Measurements from ENCODE around the gene LPP. TPM values are rescaled to one million over a fixed set of nuclear protein-coding genes. Genes with fewer than 3 reads are reported as not detected.

The LPP gene
- total RNA-seq, 6 experiments from 2014 or later, result 41.5 to 90.5 (median 69.5) TPM

DNA sequence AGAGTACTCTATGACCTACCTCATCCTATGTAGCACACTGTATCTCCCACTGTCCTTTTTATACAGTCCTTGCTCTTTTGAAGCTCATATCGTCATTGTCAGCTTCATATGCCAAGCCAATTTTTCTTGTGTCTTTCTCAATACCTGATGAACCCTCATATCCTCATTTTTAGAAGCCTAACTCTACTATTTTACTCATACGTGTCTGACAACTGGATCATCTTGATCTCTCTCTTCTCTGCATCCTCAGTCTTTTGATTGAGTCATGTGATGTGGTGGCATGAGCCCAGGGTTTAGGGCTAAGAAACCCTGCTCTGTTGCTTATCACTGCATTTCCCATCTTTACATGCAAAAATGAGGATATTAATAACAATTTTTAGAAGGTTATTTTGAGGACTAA is 352.0 kb downstream of the LPP start:
- no peak for TF ChIP-seq CTCF (IDR thresholded peaks at IDR 0.05)
- no peak for TF ChIP-seq POLR2A (IDR thresholded peaks at IDR 0.05)
- ATAC-seq, result no peak
- 60% methylated on average over 2 of the region's 2 CpGs for WGBS (ENCODE audit: insufficient coverage, low coverage, low lambda C conversion rate, missing lambda C conversion rate)
- no peak for DNase-seq
- Histone ChIP-seq H3K4me3 (no peak overlapping the region), H3K36me3 (peaks cover 0 to 6% (median 0%) of the 10 kb centered on the region in 4 donors), H3K27ac (no peak overlapping the region), H3K4me1 (peaks cover 0 to 4% (median 0%) of the 10 kb centered on the region in 4 donors), H3K9me3 (peaks cover 0 to 9% (median 0%) of the 10 kb centered on the region in 4 donors), H3K27me3 (no peaks in the 10 kb centered on the region)
- intact Hi-C loops (cut with DNase I), result no loop called here

DNA sequence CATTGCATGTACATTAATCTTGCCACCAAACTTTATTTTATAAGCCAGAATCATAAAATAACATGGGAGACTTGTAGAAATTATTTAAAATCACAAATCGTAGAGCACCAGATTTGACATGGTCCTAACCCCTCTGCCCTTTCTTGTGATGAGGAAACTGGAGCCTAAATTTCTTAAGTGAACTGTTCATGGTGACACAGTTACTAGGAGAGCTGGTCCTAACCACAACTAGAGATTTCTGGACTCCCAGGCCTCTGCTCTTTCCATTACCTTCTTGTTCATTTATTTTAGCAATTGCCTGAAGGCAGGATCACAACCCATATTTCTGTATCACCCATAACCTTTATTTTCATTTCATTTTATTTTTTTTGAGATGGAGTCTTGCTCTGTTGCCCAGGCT is 352.5 kb downstream of the LPP start:
- WGBS (ENCODE audit: insufficient coverage, low coverage, low lambda C conversion rate, missing lambda C conversion rate), result 73% methylated on average over 1 of the region's 1 CpG
- H3K9me3 ChIP-seq, result peaks cover 0 to 9% (median 0%) of the 10 kb centered on the region in 4 donors
- H3K4me1 ChIP-seq, result peaks cover 0 to 4% (median 0%) of the 10 kb centered on the region in 4 donors
- H3K4me3 ChIP-seq, result no peak overlapping the region
- H3K27ac ChIP-seq, result no peak overlapping the region
- H3K36me3 ChIP-seq, result peaks cover 0 to 6% (median 0%) of the 10 kb centered on the region in 4 donors
- TF ChIP-seq CTCF (IDR thresholded peaks at IDR 0.05), result no peak
- no peak for TF ChIP-seq POLR2A (IDR thresholded peaks at IDR 0.05)
- intact Hi-C loops (cut with DNase I), result no loop called here
- no peaks in the 10 kb centered on the region for H3K27me3 ChIP-seq
- ATAC-seq (no peak), DNase-seq (no peak)

DNA sequence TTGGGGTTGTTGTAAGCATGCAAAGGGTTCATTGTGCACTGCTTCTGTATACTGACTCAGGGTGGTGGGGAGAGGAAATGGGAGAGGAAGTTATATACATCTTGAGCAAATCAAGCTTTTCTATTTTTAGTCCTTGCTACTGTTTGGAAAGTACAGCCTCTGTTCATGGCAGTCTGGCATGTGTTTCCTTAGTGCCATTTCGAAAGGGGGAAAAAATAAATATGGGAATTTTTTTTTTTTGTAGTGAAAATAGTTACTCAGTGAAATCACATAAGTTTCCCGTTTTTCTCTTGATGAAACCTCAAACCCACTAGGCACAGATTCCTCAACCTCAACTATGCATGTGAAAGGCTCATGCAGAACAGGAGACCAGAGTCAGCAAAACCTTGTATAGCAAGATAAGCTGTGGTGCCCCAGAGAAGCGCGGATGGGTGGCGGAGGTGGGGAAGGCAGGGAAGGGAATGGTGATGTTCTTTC is 353.3 kb downstream of the LPP start:
- no peak overlapping the region for H3K27ac ChIP-seq
- H3K4me3 ChIP-seq, result no peak overlapping the region
- intact Hi-C loops (cut with DNase I), result no loop called here
- DNase-seq (no peak), ATAC-seq (peak; percentile 60 to 73 (median 68))
- H3K4me1 ChIP-seq, result peaks cover 0 to 4% (median 0%) of the 10 kb centered on the region in 4 donors
- 8% methylated on average over 5 of the region's 5 CpGs for WGBS (ENCODE audit: insufficient coverage, low coverage, low lambda C conversion rate, missing lambda C conversion rate)
- H3K9me3 ChIP-seq, result peaks cover 0 to 9% (median 0%) of the 10 kb centered on the region in 4 donors
- TF ChIP-seq CTCF (IDR thresholded peaks at IDR 0.05), result no peak
- TF ChIP-seq POLR2A (IDR thresholded peaks at IDR 0.05), result no peak
- no peaks in the 10 kb centered on the region for H3K27me3 ChIP-seq
- H3K36me3 ChIP-seq, result peaks cover 0 to 6% (median 0%) of the 10 kb centered on the region in 4 donors

GRCh38 chr3:188508454-188508853 is 354.5 kb downstream of the LPP start:
- Histone ChIP-seq H3K36me3 (peaks cover 0 to 6% (median 0%) of the 10 kb centered on the region in 4 donors), H3K4me3 (no peak overlapping the region), H3K27ac (no peak overlapping the region), H3K27me3 (no peaks in the 10 kb centered on the region), H3K4me1 (peaks cover 0 to 8% (median 0%) of the 10 kb centered on the region in 4 donors), H3K9me3 (peaks cover 0 to 2% (median 0%) of the 10 kb centered on the region in 4 donors)
- DNase-seq (no peak), ATAC-seq (no peak)
- TF ChIP-seq CTCF (IDR thresholded peaks at IDR 0.05), result no peak
- no peak for TF ChIP-seq POLR2A (IDR thresholded peaks at IDR 0.05)
- intact Hi-C loops (cut with DNase I), result no loop called here
- WGBS (ENCODE audit: insufficient coverage, low coverage, low lambda C conversion rate, missing lambda C conversion rate), result 89% methylated on average over 6 of the region's 6 CpGs

All from right lobe of liver (tissue), 6 donors.